Motor neuron (in vitro differentiated cells): ENCODE results near the gene FBXO10. TPM values are rescaled to one million over a fixed set of nuclear protein-coding genes. Genes with fewer than 3 reads are reported as not detected.
A peak's percentile ranks its signal among the peaks of the same experiment; 100 is the strongest.

Experiments
- ATAC-seq, 8 experiments: fragments of 200-7000 bp; cut with Tn5 transposase; replicated peaks in 6 of 8; 2 replicates each; pipeline ENCODE4 v1.8.0; 2021; ENCODE audit warnings: mild to moderate bottlenecking in 8 of 8, moderate library complexity in 8 of 8
- H3K27ac ChIP-seq, 2 donors: fragments of 250-450 bp; sonication (Bioruptor Pico); 2 replicates each; pipeline ENCODE4 v1.9.0; 2021; ENCODE audit warnings: antibody characterized with exemption in 2 of 2, mild to moderate bottlenecking in 2 of 2, moderate library complexity in 1 of 2
- H3K4me1 ChIP-seq, 2 donors: fragments of 250-450 bp; sonication (Bioruptor Pico); replicated peaks in 1 of 2; 2 replicates each; pipeline ENCODE4 v1.6.1; 2021; ENCODE audit warnings: antibody characterized with exemption in 2 of 2, mild to moderate bottlenecking in 2 of 2, moderate library complexity in 1 of 2
- H3K4me3 ChIP-seq, 5 donors: fragments of 250-450 bp; sonication (Bioruptor Pico); 2 replicates each; pipeline ENCODE4 v1.9.0; 2021; ENCODE audit warnings: antibody characterized with exemption in 5 of 5, mild to moderate bottlenecking in 5 of 5, moderate library complexity in 4 of 5
- WGBS, 10 experiments: fragments of 450-650 bp; shearing (Covaris generic); methylation state at CpG; one replicate each; pipeline ENCODE4 v1.0.0; 2022; 5-methylcytosine and 5-hydroxymethylcytosine counted together
- in situ Hi-C, 9 experiments: fragments of 400-800 bp; cut with MboI; loops; one replicate each; pipeline ENCODE4 v1.15.0; 2021; ENCODE audit warnings: low sequenced_read_pairs in 9 of 9, low pct_unique_long_range_greater_than_20kb in 2 of 9; ENCODE audit not compliant: unreplicated experiment in 9 of 9
- total RNA-seq, 8 experiments: library from RNA; unstranded; fragments of 300-600 nt; gene quantifications; 2 replicates each; pipeline versions ENCODE4 v1.2.3 to v1.2.4, GENCODE V29; 2022

FBXO10 gene, protein sequence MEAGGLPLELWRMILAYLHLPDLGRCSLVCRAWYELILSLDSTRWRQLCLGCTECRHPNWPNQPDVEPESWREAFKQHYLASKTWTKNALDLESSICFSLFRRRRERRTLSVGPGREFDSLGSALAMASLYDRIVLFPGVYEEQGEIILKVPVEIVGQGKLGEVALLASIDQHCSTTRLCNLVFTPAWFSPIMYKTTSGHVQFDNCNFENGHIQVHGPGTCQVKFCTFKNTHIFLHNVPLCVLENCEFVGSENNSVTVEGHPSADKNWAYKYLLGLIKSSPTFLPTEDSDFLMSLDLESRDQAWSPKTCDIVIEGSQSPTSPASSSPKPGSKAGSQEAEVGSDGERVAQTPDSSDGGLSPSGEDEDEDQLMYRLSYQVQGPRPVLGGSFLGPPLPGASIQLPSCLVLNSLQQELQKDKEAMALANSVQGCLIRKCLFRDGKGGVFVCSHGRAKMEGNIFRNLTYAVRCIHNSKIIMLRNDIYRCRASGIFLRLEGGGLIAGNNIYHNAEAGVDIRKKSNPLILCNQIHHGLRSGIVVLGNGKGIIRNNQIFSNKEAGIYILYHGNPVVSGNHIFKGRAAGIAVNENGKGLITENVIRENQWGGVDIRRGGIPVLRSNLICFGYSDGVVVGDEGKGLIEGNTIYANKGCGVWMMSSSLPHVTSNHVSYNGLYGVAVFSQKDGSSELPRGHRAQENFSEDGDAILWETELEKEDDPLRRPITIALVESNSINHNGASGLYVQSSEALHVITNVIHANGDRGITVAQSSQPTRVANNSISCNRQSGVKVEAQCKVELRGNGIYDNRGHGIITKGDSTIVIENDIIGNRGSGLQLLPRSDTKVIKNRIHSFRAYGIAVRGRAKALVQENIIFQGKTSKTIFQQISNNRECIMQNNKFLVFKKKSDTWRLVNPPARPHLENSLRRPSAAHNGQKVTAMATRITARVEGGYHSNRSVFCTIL
- 10 to 100 TPM in 6 of 8 experiments, 1 to 10 TPM in 2; 7.6 to 20.6 (median 13.5) TPM for total RNA-seq

DNA sequence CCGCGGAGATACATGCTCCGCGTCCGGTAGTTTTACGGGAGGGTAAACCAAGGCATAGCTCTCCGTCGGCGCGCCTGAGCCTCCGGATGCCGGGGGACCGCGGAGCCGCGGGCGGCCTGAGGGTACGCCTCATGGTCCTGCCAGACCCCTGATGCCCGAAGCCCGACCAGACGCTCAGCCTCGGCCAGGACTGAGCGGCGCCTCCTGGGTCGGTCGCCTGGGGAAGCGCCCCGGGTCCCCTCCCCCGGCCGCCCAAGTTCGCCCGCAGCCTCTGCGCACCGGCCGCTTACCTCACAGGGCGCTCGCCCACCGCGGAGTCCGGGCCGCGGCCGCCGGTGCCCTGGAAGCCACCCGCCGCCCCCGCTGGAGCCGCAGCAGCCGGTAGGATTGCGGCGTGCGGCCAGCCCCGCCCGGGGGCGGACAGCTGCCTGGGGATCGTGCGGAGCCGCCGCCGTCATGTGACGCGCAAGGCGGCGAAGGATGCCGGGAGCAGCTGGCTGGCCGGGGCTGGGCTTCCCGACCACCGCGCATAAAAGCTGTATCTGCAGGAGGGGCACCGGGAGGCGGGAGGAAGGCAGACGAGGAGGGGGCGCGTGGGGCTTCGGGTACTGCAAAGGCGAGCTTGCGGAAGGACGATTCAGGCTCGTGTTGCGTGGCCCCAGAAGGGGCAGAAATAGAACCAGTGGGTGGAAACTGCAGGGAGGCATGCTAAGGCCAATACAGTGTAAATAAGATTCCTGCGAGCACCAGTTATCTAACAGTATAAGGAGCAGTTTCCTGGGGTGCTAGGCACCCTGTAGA, at the start of gene FBXO10:
Gene FBXO10 (minus strand): TSS at position 460 of the 801 bp plus-strand sequence. CDS start 34,612 bp downstream, outside the sequence.
- peak; percentile 87 to 94 (median 92) for ATAC-seq
- peak within 1 kb of the TSS; percentile 72 to 84 for H3K27ac ChIP-seq
- 0 to 18% (median 1%) methylated on average over 1 to 9 of the region's 81 CpGs; no CpG with 5 or more reads in 6 of the 10 experiments for WGBS, 10 experiments
- peak within 1 kb of the TSS; percentile 52 to 89 (median 60) for H3K4me3 ChIP-seq
- peaks cover 31 to 33% of the 10 kb centered on the region in 2 donors for H3K4me1 ChIP-seq
- in situ Hi-C loops: loop anchor here in 5 of 9 experiments (25.0 kb wide), 4 partner anchors 89 to 311 kb away; partner anchors contain the start of genes EXOSC3 (in 2 of the 5), POLR1E (in 2 of the 5) and TRMT10B (in 1 of the 5)

GRCh38 chr9:37625758-37626147, 49.6 kb upstream of the FBXO10 start:
- Histone ChIP-seq H3K27ac (no peak overlapping the region), H3K4me3 (no peak overlapping the region), H3K4me1 (peaks cover 0 to 7% of the 10 kb centered on the region in 2 donors)
- WGBS, 10 experiments: 55 to 80% (median 78%) methylated on average over 2 to 7 of the region's 12 CpGs; no CpG with 5 or more reads in 3 of the 10 experiments
- no peak for ATAC-seq
- in situ Hi-C loops: no loop called here

GRCh38 chr9:37625036-37625757, 49.0 kb upstream of the FBXO10 start:
- no peak overlapping the region for H3K4me3 ChIP-seq
- ATAC-seq: no peak
- in situ Hi-C loops: no loop called here
- H3K27ac ChIP-seq: no peak overlapping the region
- 40 to 94% (median 86%) methylated on average over 1 to 5 of the region's 5 CpGs; no CpG with 5 or more reads in 2 of the 10 experiments for WGBS, 10 experiments
- peaks cover 0 to 13% of the 10 kb centered on the region in 2 donors for H3K4me1 ChIP-seq

- ATAC-seq: no peak
- Histone ChIP-seq H3K4me1 (peaks cover 0 to 18% of the 10 kb centered on the region in 2 donors), H3K4me3 (no peak overlapping the region), H3K27ac (no peak overlapping the region)
- in situ Hi-C loops: no loop called here
- WGBS, 10 experiments: 50 to 100% (median 57%) methylated on average over 1 of the region's 1 CpG; no CpG with 5 or more reads in 7 of the 10 experiments
These were observed 47.9 kb upstream of the FBXO10 start for GRCh38 chr9:37624073-37624472.

GRCh38 chr9:37623267-37623666, 47.1 kb upstream of the FBXO10 start:
- in situ Hi-C loops: no loop called here
- Histone ChIP-seq H3K4me3 (no peak overlapping the region), H3K27ac (no peak overlapping the region), H3K4me1 (peaks cover 0 to 18% of the 10 kb centered on the region in 2 donors)
- ATAC-seq: no peak
- 60 to 83% (median 66%) methylated on average over 1 to 2 of the region's 2 CpGs; no CpG with 5 or more reads in 5 of the 10 experiments for WGBS, 10 experiments

- in situ Hi-C loops: no loop called here
- no peak overlapping the region for H3K4me3 ChIP-seq
- ATAC-seq: peak in 1 of 8 experiments; percentile 33
- H3K27ac ChIP-seq: no peak overlapping the region
- 3 to 100% (median 80%) methylated on average over 1 to 4 of the region's 4 CpGs; no CpG with 5 or more reads in 1 of the 10 experiments for WGBS, 10 experiments
- peaks cover 0 to 18% of the 10 kb centered on the region in 2 donors for H3K4me1 ChIP-seq
These were observed 46.3 kb upstream of the FBXO10 start for GRCh38 chr9:37622462-37622861.

- ATAC-seq: no peak
- WGBS, 10 experiments: 40 to 81% (median 71%) methylated on average over 1 to 7 of the region's 9 CpGs; no CpG with 5 or more reads in 1 of the 10 experiments
- Histone ChIP-seq H3K27ac (no peak overlapping the region), H3K4me3 (no peak overlapping the region), H3K4me1 (peaks cover 0 to 14% of the 10 kb centered on the region in 2 donors)
- in situ Hi-C loops: no loop called here
These were observed 45.3 kb upstream of the FBXO10 start for GRCh38 chr9:37621273-37622121.

GRCh38 chr9:37620396-37620795, 44.2 kb upstream of the FBXO10 start:
- ATAC-seq: peak in 2 of 8 experiments; percentile 38 to 39
- no peak overlapping the region for H3K4me3 ChIP-seq
- in situ Hi-C loops: no loop called here
- WGBS, 10 experiments: 14 to 100% (median 20%) methylated on average over 1 of the region's 1 CpG; no CpG with 5 or more reads in 3 of the 10 experiments
- no peak overlapping the region for H3K27ac ChIP-seq
- H3K4me1 ChIP-seq: peaks cover 0 to 14% of the 10 kb centered on the region in 2 donors

GRCh38 chr9:37619806-37620205, 43.6 kb upstream of the FBXO10 start:
- H3K27ac ChIP-seq: no peak overlapping the region
- WGBS, 10 experiments: 76 to 100% (median 91%) methylated on average over 2 to 3 of the region's 3 CpGs; no CpG with 5 or more reads in 6 of the 10 experiments
- H3K4me1 ChIP-seq: peaks cover 0 to 14% of the 10 kb centered on the region in 2 donors
- no peak for ATAC-seq
- in situ Hi-C loops: no loop called here
- H3K4me3 ChIP-seq: no peak overlapping the region

DNA sequence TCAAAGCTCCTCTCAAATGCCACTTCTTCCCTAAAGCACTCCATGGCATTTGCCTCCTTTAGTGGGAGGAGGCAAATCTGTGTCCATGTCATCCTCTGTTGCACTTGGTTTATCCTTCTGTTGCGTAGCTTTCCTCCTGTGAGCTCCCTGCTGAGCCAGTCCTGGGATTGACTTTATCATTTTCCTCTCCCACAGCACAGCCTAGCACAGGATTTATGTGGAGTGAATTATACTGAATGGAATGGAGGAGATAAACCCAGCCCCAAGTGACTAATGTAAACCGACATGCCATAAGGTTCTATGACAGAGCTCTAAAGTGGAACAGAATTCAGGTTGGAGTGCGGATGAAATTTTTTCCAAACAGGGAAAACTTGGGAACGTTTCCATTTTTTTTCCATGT, 42.6 kb upstream of the FBXO10 start:
- ATAC-seq: peak in 1 of 8 experiments; percentile 17

GRCh38 chr9:37617832-37618231, 41.7 kb upstream of the FBXO10 start:
- WGBS, 10 experiments: 0 to 83% (median 37%) methylated on average over 1 to 4 of the region's 4 CpGs
- Histone ChIP-seq H3K4me3 (no peak overlapping the region), H3K27ac (no peak overlapping the region), H3K4me1 (peaks cover 0 to 14% of the 10 kb centered on the region in 2 donors)
- peak in 4 of 8 experiments; percentile 25 to 88 (median 62) for ATAC-seq
- in situ Hi-C loops: no loop called here

More for the DNA sequence above, 42.6 kb upstream of the FBXO10 start:
- Histone ChIP-seq H3K27ac (no peak overlapping the region), H3K4me3 (no peak overlapping the region), H3K4me1 (peaks cover 0 to 14% of the 10 kb centered on the region in 2 donors)
- 28 to 93% (median 68%) methylated on average over 1 to 4 of the region's 4 CpGs; no CpG with 5 or more reads in 2 of the 10 experiments for WGBS, 10 experiments
- in situ Hi-C loops: no loop called here
